Cardiac fibroblast (primary cell): ENCODE data around the gene PTCD2.
A peak's percentile ranks its signal among the peaks of the same experiment; 100 is the strongest.

Source experiments
- DNase-seq, 2 donors: peaks; one replicate each; pipeline versions ENCODE4 v3.0.0 to v3.0.0-alpha.2; 2010; ENCODE audit warnings: low read depth in 2 of 2
- H3K4me3 ChIP-seq, 2 donors: replicated peaks in 1 of 2; 1 replicate in 1 of 2; 2 replicates in 1 of 2; pipeline ENCODE4 v1.5.1; 2011; ENCODE audit warnings: low read depth in 2 of 2, low read length in 2 of 2, mild to moderate bottlenecking in 2 of 2, moderate library complexity in 1 of 2
- TF ChIP-seq, protein P1 (sequence below): IDR thresholded peaks from one replicate; pipeline ENCODE4 v1.5.1; 2011; ENCODE audit warnings: low read depth, mild to moderate bottlenecking, low read length, inconsistent platforms

PTCD2 gene

GRCh38 chr5:72286798-72287197 is 33.4 kb upstream of the PTCD2 start:
- TF ChIP-seq, protein P1, sequence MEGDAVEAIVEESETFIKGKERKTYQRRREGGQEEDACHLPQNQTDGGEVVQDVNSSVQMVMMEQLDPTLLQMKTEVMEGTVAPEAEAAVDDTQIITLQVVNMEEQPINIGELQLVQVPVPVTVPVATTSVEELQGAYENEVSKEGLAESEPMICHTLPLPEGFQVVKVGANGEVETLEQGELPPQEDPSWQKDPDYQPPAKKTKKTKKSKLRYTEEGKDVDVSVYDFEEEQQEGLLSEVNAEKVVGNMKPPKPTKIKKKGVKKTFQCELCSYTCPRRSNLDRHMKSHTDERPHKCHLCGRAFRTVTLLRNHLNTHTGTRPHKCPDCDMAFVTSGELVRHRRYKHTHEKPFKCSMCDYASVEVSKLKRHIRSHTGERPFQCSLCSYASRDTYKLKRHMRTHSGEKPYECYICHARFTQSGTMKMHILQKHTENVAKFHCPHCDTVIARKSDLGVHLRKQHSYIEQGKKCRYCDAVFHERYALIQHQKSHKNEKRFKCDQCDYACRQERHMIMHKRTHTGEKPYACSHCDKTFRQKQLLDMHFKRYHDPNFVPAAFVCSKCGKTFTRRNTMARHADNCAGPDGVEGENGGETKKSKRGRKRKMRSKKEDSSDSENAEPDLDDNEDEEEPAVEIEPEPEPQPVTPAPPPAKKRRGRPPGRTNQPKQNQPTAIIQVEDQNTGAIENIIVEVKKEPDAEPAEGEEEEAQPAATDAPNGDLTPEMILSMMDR: no peak

DNA sequence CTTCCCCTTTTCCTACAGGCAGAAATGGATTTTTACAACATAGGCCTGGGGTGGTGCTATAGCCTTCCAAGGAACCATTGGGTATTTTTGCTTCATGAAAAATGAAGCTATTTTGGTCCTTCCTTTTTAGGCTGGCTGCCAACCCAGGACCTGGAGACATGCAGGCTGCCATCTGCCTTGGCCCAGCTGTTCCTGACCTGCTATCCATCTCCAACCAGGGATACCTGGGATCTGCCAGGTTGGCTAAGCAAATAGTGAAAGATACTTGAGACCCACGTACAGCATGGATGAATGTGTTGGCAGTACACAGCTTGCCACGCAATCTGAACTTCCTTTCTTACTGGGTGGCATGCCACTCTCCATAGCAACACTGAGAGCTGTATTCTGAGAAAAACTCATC is 31.2 kb upstream of the PTCD2 start:
- TF ChIP-seq, protein P1: no peak
- no peak for DNase-seq
- no peak overlapping the region for H3K4me3 ChIP-seq

More at GRCh38 chr5:72286798-72287197, 33.4 kb upstream of the PTCD2 start:
- no peak for DNase-seq
- no peak overlapping the region for H3K4me3 ChIP-seq

DNA sequence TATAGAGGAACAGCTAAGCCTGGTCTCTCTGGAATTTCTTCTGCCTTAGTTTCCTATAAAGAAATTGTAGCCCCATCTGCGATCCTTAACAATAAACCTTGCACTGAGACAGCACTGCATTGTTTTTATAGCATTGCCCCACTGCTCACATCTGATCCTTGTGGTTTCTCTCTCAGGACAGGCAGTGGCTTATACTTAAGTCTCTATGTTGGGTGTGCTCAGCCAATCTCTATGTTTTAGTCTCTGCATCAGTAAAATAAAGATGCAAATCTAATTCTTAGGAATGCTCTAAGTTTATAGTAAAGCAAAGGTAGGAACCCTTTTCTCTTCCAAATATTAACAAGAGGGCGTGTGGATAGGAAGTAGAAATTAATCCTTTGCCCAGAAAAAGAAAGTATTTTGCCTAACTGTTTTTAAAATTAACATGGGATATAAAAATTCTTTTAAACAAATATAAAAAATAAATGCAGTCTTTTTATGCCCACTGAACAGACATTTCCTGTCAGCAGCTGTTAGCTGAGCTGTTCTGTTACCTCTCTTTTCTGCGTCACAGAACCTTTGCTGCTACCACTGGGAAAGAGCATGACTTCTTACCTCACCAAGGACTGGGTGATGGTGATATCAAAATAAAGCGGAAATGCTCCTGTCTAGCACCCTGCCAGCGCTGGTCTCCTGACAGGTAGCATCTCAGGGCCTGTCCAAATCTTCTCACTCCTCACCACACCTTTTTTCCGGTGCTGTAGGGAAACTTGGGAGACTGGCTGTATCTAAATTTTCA is 29.6 kb upstream of the PTCD2 start:
- TF ChIP-seq, protein P1: no peak
- DNase-seq: peak in 1 of 2 donors; percentile 28
- no peak overlapping the region for H3K4me3 ChIP-seq

DNA sequence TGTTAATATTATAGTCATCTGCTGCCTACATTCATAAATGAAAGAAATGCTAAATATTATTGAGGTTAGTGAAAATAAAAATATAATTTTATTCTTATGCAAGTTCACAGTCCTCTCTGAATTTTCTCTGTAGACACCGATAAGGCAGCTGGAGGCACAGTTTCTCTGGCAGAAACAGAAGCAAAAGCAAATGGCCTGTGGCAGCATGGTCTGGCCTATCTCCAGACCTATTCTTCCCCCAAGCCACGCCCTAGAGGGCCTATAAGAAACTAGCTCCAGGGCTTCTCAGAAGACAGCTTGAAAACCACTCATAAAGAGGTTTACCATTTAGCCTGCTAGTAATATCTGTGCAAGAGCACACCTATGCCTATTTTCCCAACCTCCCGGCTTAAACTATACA is 28.6 kb upstream of the PTCD2 start:
- no peak for DNase-seq
- H3K4me3 ChIP-seq: no peak overlapping the region
- TF ChIP-seq, protein P1: no peak

- DNase-seq: no peak
- TF ChIP-seq, protein P1: no peak
These were observed 27.8 kb upstream of the PTCD2 start for GRCh38 chr5:72292411-72292810.

DNA sequence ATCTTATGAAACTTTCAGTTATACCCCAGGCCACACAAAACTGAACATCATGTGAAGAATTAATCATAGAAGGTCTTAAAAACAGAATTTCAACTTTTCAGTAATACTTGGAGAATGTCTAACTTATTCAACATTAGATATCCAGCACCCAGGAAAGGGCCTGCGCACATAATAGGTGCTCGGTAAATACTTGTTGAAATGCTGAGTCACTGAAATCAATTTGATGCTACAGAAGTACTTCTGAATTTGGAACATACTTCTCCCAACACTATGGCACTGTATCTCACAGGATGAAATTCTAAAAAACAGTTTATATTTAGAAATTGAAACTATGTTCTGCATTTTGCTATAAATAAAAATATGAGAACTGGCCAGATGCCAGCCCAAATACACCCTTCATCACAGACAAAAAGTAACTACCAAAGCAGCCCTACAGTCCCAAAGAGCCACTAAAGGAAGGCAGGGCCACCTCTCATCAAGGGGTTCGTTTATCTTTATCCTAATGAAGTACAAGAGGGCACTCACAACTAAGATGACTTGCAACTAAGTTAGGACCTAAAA is 26.6 kb upstream of the PTCD2 start:
- no peak for DNase-seq

More at GRCh38 chr5:72292411-72292810, 27.8 kb upstream of the PTCD2 start:
- no peak overlapping the region for H3K4me3 ChIP-seq

More for the DNA sequence above, 26.6 kb upstream of the PTCD2 start:
- no peak overlapping the region for H3K4me3 ChIP-seq
- TF ChIP-seq, protein P1: no peak
